SK-N-SH (cell line): ENCODE measurements around the gene COL4A4. TPM values are rescaled to one million over a fixed set of nuclear protein-coding genes. Genes with fewer than 3 reads are reported as not detected.

ENCODE experiments used
- CTCF ChIA-PET: fragments of 300-600, 350-600 bp; formaldehyde crosslinking; extraction: SDS; loops from one replicate; lab custom pipeline; 2021; lab: Yijun Ruan, JAX
- POLR2A ChIA-PET: fragments of 350-600 bp; sonication (Branson Sonifier 250); formaldehyde crosslinking; extraction: SDS; loops from one replicate; lab custom pipeline; 2020; ENCODE audit warnings: antibody characterized with exemption, inconsistent platforms; lab: Yijun Ruan, JAX
- DNase-seq: peaks from one replicate; pipeline ENCODE4 v3.0.0; 2012
- H2AFZ ChIP-seq: fragments of 200-600 bp; sonication (generic); 2 replicates; pipeline ENCODE4 v1.8.1; 2016; ENCODE audit warnings: antibody characterized with exemption, mild to moderate bottlenecking, low read depth
- H3F3A ChIP-seq: fragments of 200-600 bp; sonication (generic); replicated peaks from 2 replicates; pipeline ENCODE3; 2016; ENCODE audit warnings: antibody characterized with exemption, mild to moderate bottlenecking; ENCODE audit not compliant: insufficient read depth
- H3K27ac ChIP-seq, 2 experiments: fragments of 200-500 bp in 1 of 2; fragments of 200-600 bp in 1 of 2; sonication (Bioruptor generic) in 1 of 2; sonication (generic), shearing (Covaris generic) in 1 of 2; 2 replicates each; pipeline versions ENCODE4 v1.5.1 to v1.6.1; 2014 to 2016; ENCODE audit warnings: low read depth in 2 of 2, inconsistent platforms in 1 of 2, low read length in 1 of 2, mild to moderate bottlenecking in 1 of 2, mixed read lengths in 1 of 2
- H3K27me3 ChIP-seq: fragments of 200-600 bp; sonication (generic), shearing (Covaris generic); 2 replicates; pipeline ENCODE4 v1.6.1; 2016; ENCODE audit warnings: mixed run types; ENCODE audit not compliant: insufficient read depth
- H3K36me3 ChIP-seq, 2 experiments: fragments of 200-500 bp in 1 of 2; fragments of 200-600 bp in 1 of 2; sonication (Bioruptor generic) in 1 of 2; sonication (generic) in 1 of 2; replicated peaks in 1 of 2; 2 replicates each; pipeline versions ENCODE3 to v1.5.1; 2014 to 2016; ENCODE audit warnings: low read length in 1 of 2, mild to moderate bottlenecking in 1 of 2; ENCODE audit not compliant: insufficient read depth in 2 of 2, control insufficient read depth in 1 of 2
- H3K4me1 ChIP-seq, 2 experiments: fragments of 200-500 bp in 1 of 2; fragments of 200-600 bp in 1 of 2; sonication (Bioruptor generic) in 1 of 2; sonication (generic), shearing (Covaris generic) in 1 of 2; 2 replicates each; pipeline versions ENCODE4 v1.5.1 to v1.6.1; 2014 to 2016; ENCODE audit warnings: low read depth in 1 of 2, low read length in 1 of 2, mixed run types in 1 of 2; ENCODE audit not compliant: insufficient read depth in 2 of 2, control insufficient read depth in 1 of 2
- H3K4me2 ChIP-seq: fragments of 200-600 bp; sonication (generic), shearing (Covaris generic); 2 replicates; pipeline ENCODE4 v1.6.1; 2017; ENCODE audit warnings: mixed run types
- H3K4me3 ChIP-seq, 2 experiments: fragments of 200-500 bp in 1 of 2; fragments of 200-600 bp in 1 of 2; sonication (Bioruptor generic) in 1 of 2; sonication (generic), shearing (Covaris generic) in 1 of 2; 2 replicates each; pipeline versions ENCODE4 v1.5.1 to v1.8.1; 2014 to 2016; ENCODE audit warnings: low read depth in 2 of 2, inconsistent platforms in 1 of 2, low read length in 1 of 2, mild to moderate bottlenecking in 1 of 2, mixed read lengths in 1 of 2, moderate library complexity in 1 of 2
- H3K79me2 ChIP-seq: fragments of 200-600 bp; sonication (generic); 2 replicates; pipeline ENCODE4 v1.8.1; 2017; ENCODE audit warnings: mild to moderate bottlenecking; ENCODE audit not compliant: insufficient read depth
- H3K9ac ChIP-seq: fragments of 200-600 bp; sonication (generic); 2 replicates; pipeline ENCODE4 v1.6.1; 2017; ENCODE audit warnings: mixed run types
- H3K9me2 ChIP-seq: fragments of 200-600 bp; sonication (generic); 2 replicates; pipeline ENCODE4 v1.6.1; 2017; ENCODE audit warnings: mixed run types
- H3K9me3 ChIP-seq: fragments of 200-600 bp; sonication (generic); 2 replicates; pipeline ENCODE4 v1.6.1; 2017; ENCODE audit warnings: mixed run types, mild to moderate bottlenecking, moderate library complexity
- H4K20me1 ChIP-seq: fragments of 200-600 bp; sonication (generic); 2 replicates; pipeline ENCODE4 v1.6.1; 2017; ENCODE audit warnings: mild to moderate bottlenecking, mixed run types; ENCODE audit not compliant: insufficient read depth
- EP300 ChIP-seq, 2 experiments: IDR thresholded peaks; 2 replicates each; pipeline versions ENCODE4 v1.4.0 to v1.6.1; 2012; ENCODE audit warnings: borderline replicate concordance in 1 of 2, low read depth in 1 of 2, low read length in 1 of 2
- FOXJ3 ChIP-seq: sonication (generic); formaldehyde crosslinking; IDR thresholded peaks from 2 replicates; pipeline ENCODE4 v1.5.1; 2020; ENCODE audit warnings: mild to moderate bottlenecking, missing genetic modification reagents
- GABPA ChIP-seq: IDR thresholded peaks from 2 replicates; pipeline ENCODE4 v1.4.0; 2012; ENCODE audit warnings: low read depth, mild to moderate bottlenecking
- JUND ChIP-seq: IDR thresholded peaks from 2 replicates; pipeline ENCODE4 v1.4.0; 2012
- NFIC ChIP-seq: IDR thresholded peaks from 2 replicates; pipeline ENCODE4 v1.4.0; 2012; ENCODE audit warnings: borderline replicate concordance
- RAD21 ChIP-seq: IDR thresholded peaks from 2 replicates; pipeline ENCODE4 v1.6.1; 2012; ENCODE audit warnings: mild to moderate bottlenecking, low read length
- RCOR1 ChIP-seq: fragments of 150-350 bp; IDR thresholded peaks from 2 replicates; pipeline ENCODE4 v1.6.1; 2017; ENCODE audit warnings: antibody characterized with exemption, low read length
- RFX5 ChIP-seq: IDR thresholded peaks from 2 replicates; pipeline ENCODE4 v1.6.1; 2012; ENCODE audit warnings: mild to moderate bottlenecking, improper control_type of control experiment, low read length
- TAF1 ChIP-seq: IDR thresholded peaks from 2 replicates; pipeline ENCODE4 v1.6.1; 2012; ENCODE audit warnings: low read depth, mild to moderate bottlenecking, low read length, moderate library complexity, borderline replicate concordance
- TEAD4 ChIP-seq: IDR thresholded peaks from 2 replicates; pipeline ENCODE4 v1.4.0; 2012; ENCODE audit warnings: mild to moderate bottlenecking, borderline replicate concordance; ENCODE audit not compliant: insufficient read depth
- USF1 ChIP-seq: IDR thresholded peaks from 2 replicates; pipeline ENCODE4 v1.4.0; 2012; ENCODE audit warnings: low read depth, borderline replicate concordance
- USF2 ChIP-seq: fragments of 150-350 bp; IDR thresholded peaks from 2 replicates; pipeline ENCODE4 v1.6.1; 2017; ENCODE audit warnings: antibody characterized with exemption, low read length, low read depth, borderline replicate concordance
- YY1 ChIP-seq: IDR thresholded peaks from 2 replicates; pipeline ENCODE4 v1.4.0; 2012; ENCODE audit warnings: low read depth, mild to moderate bottlenecking
- WGBS: methylation state at CpG from one replicate; pipeline ENCODE4 v1.1.6; 2017; ENCODE audit warnings: low lambda C conversion rate; 5-methylcytosine and 5-hydroxymethylcytosine counted together
- polyA plus RNA-seq, 3 experiments: library from polyadenylated mRNA; depleted of rRNA; stranded (reverse); fragments of >200 nt; gene quantifications; 2 replicates each; pipeline ENCODE4 v1.2.3, GENCODE V29; 2012
- TF ChIP-seq, protein P1 (sequence below): IDR thresholded peaks from 2 replicates; pipeline ENCODE4 v1.6.1; 2012; ENCODE audit warnings: mild to moderate bottlenecking, low read depth, low read length, moderate library complexity
- TF ChIP-seq, protein P2 (sequence below): fragments of 200-600 bp; sonication (generic); IDR thresholded peaks from 2 replicates; pipeline ENCODE4 v1.6.1; 2017; ENCODE audit warnings: antibody characterized with exemption, mild to moderate bottlenecking, moderate library complexity

Gene COL4A4
- polyA plus RNA-seq, 1 of the 3 experiments (the other 2 are of a cell fraction): not detected

- Histone ChIP-seq H3K9me2 (no peaks in the 10 kb centered on the region), H3K9ac (no peak overlapping the region), H3K4me2 (no peak overlapping the region), H3K27ac (no peak overlapping the region), H3K4me3 (no peak overlapping the region), H3K27me3 (no peaks in the 10 kb centered on the region), H3K9me3 (no peaks in the 10 kb centered on the region), H3F3A (peaks cover 20% of the 10 kb centered on the region), H3K36me3 (no peaks in the 10 kb centered on the region), H2AFZ (no peak overlapping the region), H3K79me2 (no peaks in the 10 kb centered on the region), H4K20me1 (no peaks in the 10 kb centered on the region), H3K4me1 (peaks cover 14 to 21% of the 10 kb centered on the region in 2 experiments; a peak in 3 of 4 replicates)
- CTCF ChIA-PET: no interaction called here
- no peak for TF ChIP-seq USF1
- no peak for TF ChIP-seq USF2
- TF ChIP-seq EP300 (IDR thresholded peaks at IDR 0.05; ENCODE audit: borderline replicate concordance in 1 of 2, low read depth in 1 of 2, low read length in 1 of 2): no peak
- TF ChIP-seq YY1: no peak
- TF ChIP-seq, protein P1, sequence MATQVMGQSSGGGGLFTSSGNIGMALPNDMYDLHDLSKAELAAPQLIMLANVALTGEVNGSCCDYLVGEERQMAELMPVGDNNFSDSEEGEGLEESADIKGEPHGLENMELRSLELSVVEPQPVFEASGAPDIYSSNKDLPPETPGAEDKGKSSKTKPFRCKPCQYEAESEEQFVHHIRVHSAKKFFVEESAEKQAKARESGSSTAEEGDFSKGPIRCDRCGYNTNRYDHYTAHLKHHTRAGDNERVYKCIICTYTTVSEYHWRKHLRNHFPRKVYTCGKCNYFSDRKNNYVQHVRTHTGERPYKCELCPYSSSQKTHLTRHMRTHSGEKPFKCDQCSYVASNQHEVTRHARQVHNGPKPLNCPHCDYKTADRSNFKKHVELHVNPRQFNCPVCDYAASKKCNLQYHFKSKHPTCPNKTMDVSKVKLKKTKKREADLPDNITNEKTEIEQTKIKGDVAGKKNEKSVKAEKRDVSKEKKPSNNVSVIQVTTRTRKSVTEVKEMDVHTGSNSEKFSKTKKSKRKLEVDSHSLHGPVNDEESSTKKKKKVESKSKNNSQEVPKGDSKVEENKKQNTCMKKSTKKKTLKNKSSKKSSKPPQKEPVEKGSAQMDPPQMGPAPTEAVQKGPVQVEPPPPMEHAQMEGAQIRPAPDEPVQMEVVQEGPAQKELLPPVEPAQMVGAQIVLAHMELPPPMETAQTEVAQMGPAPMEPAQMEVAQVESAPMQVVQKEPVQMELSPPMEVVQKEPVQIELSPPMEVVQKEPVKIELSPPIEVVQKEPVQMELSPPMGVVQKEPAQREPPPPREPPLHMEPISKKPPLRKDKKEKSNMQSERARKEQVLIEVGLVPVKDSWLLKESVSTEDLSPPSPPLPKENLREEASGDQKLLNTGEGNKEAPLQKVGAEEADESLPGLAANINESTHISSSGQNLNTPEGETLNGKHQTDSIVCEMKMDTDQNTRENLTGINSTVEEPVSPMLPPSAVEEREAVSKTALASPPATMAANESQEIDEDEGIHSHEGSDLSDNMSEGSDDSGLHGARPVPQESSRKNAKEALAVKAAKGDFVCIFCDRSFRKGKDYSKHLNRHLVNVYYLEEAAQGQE: no peak
- no peak for TF ChIP-seq RFX5
- no peak for TF ChIP-seq GABPA
- TF ChIP-seq NFIC: no peak
- TF ChIP-seq TEAD4: no peak
- TF ChIP-seq RCOR1: no peak
- TF ChIP-seq RAD21: no peak
- no peak for TF ChIP-seq FOXJ3 (CRISPR knock-in tag)
- no peak for TF ChIP-seq TAF1
- TF ChIP-seq JUND: no peak
- TF ChIP-seq, protein P2, sequence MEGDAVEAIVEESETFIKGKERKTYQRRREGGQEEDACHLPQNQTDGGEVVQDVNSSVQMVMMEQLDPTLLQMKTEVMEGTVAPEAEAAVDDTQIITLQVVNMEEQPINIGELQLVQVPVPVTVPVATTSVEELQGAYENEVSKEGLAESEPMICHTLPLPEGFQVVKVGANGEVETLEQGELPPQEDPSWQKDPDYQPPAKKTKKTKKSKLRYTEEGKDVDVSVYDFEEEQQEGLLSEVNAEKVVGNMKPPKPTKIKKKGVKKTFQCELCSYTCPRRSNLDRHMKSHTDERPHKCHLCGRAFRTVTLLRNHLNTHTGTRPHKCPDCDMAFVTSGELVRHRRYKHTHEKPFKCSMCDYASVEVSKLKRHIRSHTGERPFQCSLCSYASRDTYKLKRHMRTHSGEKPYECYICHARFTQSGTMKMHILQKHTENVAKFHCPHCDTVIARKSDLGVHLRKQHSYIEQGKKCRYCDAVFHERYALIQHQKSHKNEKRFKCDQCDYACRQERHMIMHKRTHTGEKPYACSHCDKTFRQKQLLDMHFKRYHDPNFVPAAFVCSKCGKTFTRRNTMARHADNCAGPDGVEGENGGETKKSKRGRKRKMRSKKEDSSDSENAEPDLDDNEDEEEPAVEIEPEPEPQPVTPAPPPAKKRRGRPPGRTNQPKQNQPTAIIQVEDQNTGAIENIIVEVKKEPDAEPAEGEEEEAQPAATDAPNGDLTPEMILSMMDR: no peak
- 97% methylated on average over 10 of the region's 10 CpGs for WGBS
- POLR2A ChIA-PET: no interaction called here
- no peak for DNase-seq
Observed at GRCh38 chr2:226973816-226974215, 190.2 kb downstream of the COL4A4 start.
